KG1 (cell line): ENCODE data around the gene FXYD2.
"Not testable (repeated sequence)": the region's sequence is repeated elsewhere in the genome, so short reads cannot be mapped to it uniquely, and the experiment has no call there.

Experiments used
- DNase-seq: peaks from one replicate; lab custom pipeline; 2025; lab: John Stamatoyannopoulos, UW

The FXYD2 gene

GRCh38 chr11:117820071-117820470 is 4.5 kb downstream of the FXYD2 start:
- DNase-seq = no peak

- peak; percentile 43 for DNase-seq
These were observed 5.2 kb downstream of the FXYD2 start for GRCh38 chr11:117819096-117820040.

DNA sequence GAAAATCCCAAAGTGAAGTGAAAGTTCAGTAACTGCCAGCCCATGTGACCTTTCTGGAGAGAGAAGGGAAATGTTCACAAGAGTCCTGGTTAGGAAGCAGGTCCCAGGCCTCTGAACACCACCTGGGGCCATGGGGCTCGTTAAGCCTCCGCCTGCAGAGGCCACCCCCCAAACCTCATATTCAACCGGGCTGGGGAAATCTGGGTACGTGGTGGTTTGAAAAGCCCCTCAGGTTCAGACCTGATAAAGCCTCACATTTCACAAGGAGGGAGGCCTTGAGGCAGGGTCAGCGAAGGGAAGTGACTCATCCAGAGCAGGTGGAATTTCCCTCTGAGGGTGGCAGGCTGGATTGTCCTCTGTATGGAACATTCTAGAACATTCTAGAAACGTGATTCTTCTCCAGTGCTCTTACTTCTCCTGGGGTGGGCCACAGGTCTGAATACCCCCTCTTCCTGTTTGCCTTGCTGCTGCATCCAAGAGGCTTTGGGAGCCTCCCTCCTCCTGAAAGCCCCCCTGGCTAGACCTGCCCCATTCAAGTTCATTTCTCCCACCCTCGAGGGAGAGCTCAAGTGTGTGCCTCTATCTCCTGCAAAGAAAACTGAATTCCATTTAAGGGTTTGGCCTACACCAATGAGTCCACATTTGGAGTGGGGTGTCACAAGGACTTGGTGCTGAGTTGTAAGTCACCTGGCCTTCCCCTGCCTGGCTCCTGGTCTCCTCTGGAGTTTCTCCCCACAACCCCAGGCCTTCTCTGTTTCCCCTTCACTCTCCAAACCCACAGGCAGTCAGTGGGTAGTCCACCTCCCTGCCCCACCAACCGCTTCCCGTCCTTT is 6.3 kb downstream of the FXYD2 start:
- no peak for DNase-seq

DNA sequence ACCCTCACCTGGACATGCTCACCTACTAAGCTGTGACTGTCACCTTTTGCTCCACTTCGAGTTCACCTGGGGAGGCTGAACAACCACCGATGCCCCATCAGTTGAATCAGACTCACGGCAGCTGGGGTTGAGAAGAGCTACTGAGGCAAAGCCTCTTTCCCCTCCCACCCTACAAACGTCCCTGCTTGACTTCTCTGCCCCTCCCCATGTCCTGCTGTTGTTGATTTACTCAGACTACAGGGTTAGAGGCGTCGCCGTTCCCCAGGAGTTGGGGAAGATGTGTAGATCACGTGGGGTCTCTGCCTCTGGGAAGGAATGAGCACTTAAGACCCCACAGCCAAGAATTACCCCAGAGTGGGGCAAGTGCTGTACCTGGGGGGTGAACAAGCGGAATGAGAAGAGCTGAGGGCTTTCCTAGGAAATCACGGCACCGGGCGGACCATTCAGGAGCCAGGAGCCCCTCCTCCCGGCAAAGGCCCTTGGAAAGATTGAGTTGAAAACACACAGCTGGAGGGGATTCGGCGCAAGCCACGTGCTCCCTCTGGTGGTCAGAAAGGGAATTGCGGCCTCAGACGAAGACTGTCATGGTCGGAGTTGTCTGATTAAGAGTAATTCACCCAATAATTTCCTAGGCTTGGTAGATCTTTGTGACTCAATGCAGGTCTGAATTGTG is 7.0 kb downstream of the FXYD2 start:
- DNase-seq = peak; percentile 87

- no peak for DNase-seq
These were observed 7.6 kb downstream of the FXYD2 start for GRCh38 chr11:117816846-117817367.

DNA sequence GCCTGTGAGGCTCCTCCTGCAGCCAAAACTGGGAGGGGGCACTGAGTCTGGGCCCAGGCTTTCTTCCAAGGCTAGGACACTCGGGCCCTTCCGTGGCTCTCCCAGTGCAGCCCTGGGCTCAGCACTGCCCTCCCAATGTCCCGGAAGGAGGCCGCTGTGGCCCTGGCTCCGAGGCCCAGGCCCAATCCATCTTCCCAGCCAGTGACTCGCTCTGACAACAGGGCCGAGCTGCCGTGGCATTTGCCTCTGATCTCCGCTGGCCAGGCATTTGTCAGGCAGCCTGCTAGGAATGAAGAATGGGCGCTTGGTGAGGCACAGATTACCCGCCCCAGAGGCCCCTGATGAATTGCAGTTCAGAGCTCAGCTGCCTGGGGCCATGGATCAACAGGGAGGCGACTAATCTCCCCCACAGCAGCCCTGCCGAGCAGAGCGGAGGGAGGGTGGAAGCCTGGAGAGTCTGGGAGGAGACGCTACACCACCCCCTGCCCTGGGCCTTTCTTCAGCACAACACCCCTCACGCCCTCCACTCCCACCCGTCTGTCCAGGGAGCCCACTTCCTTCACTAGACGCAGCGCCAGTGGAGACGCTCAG is 8.3 kb downstream of the FXYD2 start:
- no peak for DNase-seq

DNA sequence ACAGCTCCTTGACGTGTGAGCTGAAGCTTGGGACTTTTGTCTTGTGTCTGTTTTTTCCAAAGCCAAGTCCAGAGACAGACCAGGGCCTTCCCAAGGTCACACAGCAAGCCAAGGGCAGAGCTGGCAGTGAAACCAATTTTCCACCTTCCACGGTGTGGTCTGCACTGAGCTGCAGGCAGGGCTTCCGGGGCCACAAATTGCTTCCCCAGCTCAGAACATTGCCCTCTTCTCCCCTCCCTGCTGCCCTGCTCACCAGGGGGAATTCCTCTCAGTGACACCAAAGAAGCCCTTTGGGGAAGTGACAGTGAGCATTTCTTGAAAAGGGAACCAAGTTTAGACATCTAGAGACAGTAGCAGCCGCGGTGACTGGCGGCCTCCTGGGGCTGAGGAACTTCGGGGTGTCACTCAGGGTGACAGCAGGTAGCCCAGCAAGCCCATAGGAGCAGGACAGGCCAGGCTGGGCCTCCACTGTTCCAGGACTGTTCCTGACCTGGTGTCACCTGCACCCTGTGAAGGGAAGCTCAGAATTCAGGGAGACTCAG is 9.2 kb downstream of the FXYD2 start:
- DNase-seq = peak; percentile 88

- DNase-seq = peak; percentile 91
These were observed 9.7 kb downstream of the FXYD2 start for GRCh38 chr11:117814766-117815261.

- no peak for DNase-seq
These were observed 10.3 kb downstream of the FXYD2 start for GRCh38 chr11:117814204-117814765.

DNA sequence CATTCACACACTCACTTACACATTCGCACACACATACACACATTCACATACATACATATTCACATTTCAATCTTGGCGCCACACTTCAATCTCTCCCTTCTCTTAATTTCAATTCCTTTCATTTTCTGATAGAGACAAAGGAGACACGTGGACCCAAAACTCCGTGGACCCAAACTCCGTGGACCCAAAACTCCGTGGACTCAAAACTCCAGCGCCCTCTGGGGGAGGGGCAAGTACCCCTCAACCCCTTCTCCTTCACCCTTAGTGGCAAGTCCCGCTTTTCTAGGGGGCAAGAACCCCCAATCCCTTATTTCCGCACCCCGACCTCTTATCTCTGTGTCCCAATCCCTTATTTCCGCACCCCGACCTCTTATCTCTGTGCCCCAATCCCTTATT is 14.5 kb downstream of the FXYD2 start:
- not testable (repeated sequence) for DNase-seq

- DNase-seq = no peak
These were observed 15.1 kb downstream of the FXYD2 start for GRCh38 chr11:117809236-117810055.

GRCh38 chr11:117808784-117809183 is 15.8 kb downstream of the FXYD2 start:
- DNase-seq = no peak

DNA sequence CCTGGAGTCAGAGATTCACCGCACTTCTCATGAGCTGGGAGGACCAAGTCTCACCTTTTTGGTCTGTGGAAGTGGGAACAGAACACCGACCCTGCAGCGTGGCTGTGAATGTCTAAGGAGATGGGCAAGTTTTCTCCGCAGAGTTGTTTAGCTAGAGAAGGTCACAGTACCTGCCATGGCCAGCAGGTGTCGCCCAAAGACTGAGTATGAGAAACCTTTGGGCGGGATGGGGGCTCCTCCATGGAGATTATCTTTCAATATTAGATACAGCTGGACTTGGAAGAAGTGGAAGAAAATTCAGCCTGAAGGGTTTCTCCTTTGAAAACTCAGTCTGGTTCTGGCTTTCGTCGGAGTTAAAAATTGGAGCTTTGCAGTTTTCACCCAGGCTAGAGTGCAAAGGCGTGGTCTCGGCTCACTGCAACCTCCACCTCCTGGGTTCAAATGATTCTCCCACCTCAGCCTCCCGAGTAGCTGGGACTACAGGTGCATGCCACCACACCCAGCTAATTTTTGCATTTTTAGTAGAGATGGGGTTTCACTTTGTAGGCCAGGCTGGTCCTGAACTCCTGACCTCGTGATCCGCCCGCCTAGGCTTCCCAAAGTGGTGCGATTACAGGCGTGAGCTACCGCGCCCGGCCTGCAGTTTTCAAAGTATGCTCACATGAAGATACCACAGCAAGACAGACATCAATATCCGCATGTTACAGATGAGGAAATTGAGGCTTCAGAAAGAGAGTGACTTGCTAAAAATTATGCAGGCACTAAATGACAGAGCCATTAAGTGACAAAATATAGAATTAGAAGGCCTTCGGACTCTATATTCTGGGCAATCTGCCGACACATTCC is 16.8 kb downstream of the FXYD2 start:
- peak; percentile 61 for DNase-seq

- no peak for DNase-seq
These were observed 17.7 kb downstream of the FXYD2 start for GRCh38 chr11:117806846-117807245.

GRCh38 chr11:117805045-117805444 is 19.5 kb downstream of the FXYD2 start:
- DNase-seq = no peak

GRCh38 chr11:117803896-117804295 is 20.6 kb downstream of the FXYD2 start:
- no peak for DNase-seq

DNA sequence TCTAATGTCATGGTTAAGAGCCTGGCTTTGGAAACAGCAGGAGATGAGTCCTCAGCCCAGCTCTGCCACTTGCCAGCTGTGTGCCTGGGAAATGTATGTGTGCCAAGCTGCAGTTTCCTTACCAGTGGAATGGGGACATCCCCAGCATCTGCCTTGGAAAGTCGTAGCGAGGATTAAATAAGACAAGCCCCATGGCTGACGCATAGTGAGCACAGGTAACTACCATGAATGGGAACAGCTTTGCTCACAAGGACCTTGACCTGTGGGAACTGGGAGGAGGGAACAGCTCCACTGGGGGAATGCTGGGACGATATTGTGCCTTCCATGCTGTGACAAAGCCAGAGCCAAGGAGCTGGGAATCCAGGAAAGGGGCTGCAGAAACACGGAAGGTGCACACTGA is 24.9 kb downstream of the FXYD2 start:
- no peak for DNase-seq

DNA sequence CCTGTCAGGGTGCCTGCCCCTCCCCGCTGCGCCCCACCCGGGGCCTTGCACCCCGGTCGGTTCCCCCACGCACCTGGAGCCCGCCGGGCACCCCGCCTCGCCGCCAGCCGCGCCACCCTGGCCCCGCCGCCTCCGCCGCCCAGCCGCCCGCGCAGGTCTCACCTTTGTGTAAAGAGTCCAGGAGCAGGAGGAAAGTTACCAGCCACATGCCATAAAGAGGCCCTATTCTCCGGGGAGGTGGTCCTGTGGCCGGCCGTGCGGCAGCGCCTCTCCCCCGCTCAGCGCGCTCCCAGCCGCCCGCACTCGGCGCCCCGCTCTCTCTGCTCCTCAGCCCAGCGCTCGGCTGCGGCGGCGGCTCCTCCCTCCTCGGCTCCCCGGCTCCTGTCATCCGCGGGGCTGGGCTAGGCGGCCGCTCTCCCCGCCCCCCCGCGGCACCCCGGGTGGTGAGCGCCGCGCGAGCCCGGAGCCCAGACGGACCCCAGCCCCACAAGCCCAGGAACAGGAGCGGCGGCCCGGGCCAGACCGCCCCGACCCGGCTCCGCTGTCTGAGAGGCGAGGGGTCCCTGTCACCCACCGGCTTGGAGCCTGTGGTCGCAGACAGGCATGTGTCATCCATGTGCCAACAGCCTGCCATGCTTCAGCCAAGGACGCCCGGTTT is 27.5 kb downstream of the FXYD2 start, which contains the start of gene DSCAML1:
Gene DSCAML1 (minus strand): TSS at position 345 of the 658 bp plus-strand sequence. CDS start 137 bp downstream, at position 208.
- no peak for DNase-seq
